ENCODE results near the gene TTC28.

DNA sequence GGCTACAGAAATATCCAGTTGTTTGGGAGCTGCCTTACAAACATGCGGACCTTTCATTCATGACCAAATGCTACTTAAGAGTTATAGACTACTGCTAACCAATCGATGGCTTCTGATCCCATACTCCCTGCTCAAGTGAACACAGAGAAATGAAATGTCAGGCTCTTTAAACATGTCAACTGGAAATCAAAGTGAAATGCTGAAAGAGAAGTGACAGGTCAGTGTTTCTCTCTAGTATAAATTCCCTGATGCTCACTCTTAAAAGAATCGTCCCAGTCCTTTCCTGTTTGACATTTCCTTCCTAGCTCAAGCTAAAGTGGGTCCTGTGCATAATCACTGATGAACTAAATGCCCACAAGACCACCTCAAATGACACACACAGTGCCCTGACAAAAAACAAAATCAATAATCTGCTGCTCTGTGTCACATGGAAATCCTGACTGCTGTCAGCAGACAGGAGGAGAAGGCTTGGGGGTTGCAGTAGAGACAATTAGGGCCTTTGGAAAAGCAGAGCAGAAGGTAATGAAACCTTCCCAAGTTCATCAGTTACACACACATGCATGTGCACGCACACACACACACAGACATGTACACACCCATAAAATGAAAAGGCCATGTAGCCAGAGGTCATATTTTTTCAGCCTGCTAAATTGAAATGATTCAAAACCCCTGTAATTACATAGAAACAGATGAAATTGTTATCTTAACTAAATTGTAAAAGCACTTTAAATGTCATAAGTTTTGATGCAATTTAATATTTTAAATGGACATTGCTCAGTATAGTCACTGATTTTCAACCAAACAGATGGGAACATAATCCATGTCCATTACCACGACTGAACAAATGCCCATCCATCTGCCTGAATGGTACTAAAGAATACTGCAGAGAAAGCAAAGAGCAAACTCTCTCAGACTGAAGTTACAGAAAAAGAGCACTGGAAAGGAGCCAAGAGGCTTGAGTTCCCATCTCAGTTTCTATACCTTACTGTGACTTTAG, 330.7 kb downstream of the TTC28 start:
- no peak for TF ChIP-seq POLR2A (IDR thresholded peaks at IDR 0.05; ENCODE audit: low read depth)
- TF ChIP-seq, protein P1, sequence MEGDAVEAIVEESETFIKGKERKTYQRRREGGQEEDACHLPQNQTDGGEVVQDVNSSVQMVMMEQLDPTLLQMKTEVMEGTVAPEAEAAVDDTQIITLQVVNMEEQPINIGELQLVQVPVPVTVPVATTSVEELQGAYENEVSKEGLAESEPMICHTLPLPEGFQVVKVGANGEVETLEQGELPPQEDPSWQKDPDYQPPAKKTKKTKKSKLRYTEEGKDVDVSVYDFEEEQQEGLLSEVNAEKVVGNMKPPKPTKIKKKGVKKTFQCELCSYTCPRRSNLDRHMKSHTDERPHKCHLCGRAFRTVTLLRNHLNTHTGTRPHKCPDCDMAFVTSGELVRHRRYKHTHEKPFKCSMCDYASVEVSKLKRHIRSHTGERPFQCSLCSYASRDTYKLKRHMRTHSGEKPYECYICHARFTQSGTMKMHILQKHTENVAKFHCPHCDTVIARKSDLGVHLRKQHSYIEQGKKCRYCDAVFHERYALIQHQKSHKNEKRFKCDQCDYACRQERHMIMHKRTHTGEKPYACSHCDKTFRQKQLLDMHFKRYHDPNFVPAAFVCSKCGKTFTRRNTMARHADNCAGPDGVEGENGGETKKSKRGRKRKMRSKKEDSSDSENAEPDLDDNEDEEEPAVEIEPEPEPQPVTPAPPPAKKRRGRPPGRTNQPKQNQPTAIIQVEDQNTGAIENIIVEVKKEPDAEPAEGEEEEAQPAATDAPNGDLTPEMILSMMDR (IDR thresholded peaks at IDR 0.05): no peak

Data from esophagus muscularis mucosa (tissue), 3 donors.